NCI-H1105 treated with DMSO at 0.1 percent for 48 hours (cell line): Measurements from ENCODE around the gene ELL2.
"Not testable (repeated sequence)": the region's sequence is repeated elsewhere in the genome, so short reads cannot be mapped to it uniquely, and the experiment has no call there.

Experiments
- DNase-seq: peaks from one replicate; lab custom pipeline; 2025; lab: John Stamatoyannopoulos, UW

Gene ELL2

GRCh38 chr5:95907740-95908706 is 53.6 kb downstream of the ELL2 start:
- no peak for DNase-seq

DNA sequence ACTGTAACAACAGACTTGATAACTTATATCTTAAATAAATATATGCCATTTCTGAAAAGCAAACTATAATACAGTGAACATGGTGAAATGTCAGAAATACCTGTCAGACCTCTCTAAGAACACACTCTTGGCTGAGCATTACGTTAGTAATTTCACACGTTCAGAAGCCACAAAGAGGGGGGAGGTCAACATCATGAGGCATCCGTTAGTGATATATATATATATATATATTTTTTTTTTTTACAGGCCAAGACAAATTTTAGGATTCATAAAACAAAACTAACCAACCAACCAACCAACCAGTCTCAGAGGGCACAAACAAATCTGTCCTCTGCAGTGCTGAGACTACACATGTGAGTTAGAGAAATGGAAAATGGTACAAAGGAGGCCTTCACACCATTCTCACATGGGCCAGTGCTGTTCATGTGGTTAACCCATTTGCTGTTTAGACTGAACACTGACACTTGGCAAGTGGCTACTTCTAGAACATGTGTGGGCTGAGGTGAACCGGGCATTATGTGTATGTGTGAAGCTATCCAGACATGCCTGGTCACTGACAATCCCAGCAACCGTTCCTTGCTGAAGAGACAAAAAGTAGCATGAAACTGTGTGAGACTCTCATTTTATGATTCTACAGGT is 54.5 kb downstream of the ELL2 start:
- DNase-seq = no peak

DNA sequence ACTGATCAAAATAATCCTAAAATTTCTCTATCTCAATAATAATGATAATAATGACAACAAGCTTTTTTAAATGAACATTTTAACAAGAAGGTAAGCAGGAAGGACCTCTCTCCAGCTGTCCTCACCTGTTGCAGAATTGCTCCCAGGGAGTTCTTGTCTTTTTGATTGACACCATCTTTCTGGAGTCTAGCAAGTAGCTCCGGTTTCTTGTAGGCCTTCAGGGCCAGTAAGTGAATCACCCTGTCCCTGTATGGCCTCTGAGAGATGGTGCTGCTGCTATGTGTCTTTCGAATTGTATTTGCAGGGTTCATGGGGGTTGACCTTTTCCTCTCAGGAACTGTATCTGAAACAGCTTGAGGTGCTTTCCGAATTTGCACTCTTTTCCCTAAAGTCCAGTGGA is 55.3 kb downstream of the ELL2 start:
- not testable (repeated sequence) for DNase-seq

- DNase-seq = no peak
Observed at GRCh38 chr5:95904827-95905226, 56.8 kb downstream of the ELL2 start.

DNA sequence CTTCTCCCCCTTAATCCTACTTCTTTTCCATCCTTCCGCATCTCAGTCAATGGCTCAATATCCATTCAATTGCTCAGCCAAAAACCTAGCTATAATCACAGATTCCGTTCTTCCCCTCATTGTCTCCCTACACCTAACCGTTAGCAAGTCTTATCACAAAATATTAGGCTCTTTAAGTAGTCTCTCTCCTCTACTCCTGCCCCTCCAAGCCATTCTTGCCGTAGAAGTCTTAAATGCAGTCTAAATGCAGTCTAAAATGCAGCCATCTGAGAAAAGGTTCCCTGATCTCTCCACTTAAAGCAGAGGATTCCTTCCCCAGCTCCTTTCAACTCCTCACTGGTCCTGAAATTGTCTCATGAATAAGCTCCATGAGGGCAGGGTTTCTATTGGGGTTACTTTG is 57.8 kb downstream of the ELL2 start:
- no peak for DNase-seq

GRCh38 chr5:95901676-95902627 is 59.7 kb downstream of the ELL2 start:
- DNase-seq = no peak

GRCh38 chr5:95900383-95900958 is 61.2 kb downstream of the ELL2 start:
- peak; percentile 53 for DNase-seq

DNA sequence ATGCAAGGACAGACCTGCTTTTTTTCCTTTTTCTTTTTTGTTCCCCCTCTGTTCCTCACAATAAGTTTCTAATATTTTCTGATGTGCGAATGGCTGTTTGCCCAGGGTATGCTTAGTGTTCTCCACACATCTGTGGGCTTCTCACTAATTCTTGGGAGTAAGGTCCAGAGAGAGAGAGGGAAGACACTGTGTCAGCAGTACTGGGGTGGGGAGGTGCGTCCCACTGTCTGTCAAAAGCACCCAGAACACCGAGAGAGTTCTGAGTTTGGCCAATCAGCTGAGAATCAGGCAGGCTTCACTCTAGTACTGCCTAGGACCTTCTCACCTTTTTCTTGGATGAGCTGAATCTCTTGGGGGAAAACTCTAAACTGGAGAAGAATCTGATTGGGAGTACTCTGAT is 61.8 kb downstream of the ELL2 start:
- no peak for DNase-seq

DNA sequence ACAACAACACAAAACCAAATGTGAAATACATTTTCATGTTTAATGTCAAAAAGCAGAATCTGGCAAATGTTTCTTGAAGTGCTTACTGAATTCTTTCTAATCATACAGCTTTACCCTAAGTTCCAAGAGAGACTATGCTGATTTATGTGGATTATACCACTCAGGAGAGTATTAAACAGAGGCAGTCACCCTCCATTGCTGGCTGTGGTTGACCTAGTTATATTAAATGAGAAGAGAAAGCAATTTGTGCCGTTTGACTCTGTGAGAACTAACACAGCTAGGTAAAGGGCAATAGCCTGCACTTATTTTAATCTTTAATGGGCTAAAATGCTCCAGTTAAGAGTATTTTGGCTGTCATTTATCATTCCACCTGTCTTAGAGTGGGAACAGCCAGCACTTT is 62.6 kb downstream of the ELL2 start:
- no peak for DNase-seq

- no peak for DNase-seq
Observed at GRCh38 chr5:95895771-95896170, 65.9 kb downstream of the ELL2 start.

DNA sequence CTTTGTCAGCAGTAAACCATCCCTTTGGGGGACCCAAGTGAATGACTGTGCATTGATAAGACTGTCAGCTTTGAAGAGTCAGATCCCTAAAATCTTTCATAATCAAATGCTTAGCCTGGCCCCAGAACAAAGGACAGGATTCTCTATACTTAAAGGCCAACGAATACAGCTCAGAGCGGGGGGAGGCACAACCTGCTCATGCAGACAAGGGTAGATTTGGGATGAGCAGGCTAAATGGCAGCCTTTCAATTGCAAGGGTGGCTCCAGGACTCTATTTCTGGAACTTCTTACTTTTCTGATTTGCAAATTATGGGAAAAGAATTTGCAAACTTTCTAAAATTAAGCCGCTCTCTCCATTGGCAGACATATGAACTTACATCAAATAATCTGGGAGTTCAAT is 66.4 kb downstream of the ELL2 start:
- DNase-seq = no peak

DNA sequence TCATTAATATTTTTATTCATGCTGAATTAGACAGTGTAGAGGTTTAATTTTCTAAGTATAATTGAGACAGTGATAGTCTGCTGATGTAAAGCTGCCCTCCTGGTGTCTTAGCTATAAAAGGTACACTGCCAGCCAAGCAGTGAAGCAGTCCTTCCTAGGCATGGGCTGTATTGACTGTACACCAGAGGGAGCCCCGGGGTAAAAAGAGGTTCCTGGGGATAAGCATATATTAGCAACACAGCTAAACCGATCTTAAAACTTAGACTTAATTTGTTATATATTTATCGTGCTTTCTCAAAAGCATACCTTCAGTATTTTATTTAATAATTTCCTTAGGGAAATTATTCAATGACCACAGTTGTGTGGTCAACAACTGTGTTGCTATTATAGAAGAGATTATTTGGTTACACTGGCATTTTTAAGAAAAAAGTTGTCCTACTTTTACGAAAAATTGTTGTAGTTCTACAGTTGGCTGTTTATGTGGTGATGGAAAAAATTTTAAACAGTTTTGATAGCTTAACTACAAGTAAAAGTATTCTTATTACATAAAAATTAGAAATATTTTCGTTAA is 68.8 kb downstream of the ELL2 start:
- no peak for DNase-seq

GRCh38 chr5:95891499-95891898 is 70.2 kb downstream of the ELL2 start:
- no peak for DNase-seq

DNA sequence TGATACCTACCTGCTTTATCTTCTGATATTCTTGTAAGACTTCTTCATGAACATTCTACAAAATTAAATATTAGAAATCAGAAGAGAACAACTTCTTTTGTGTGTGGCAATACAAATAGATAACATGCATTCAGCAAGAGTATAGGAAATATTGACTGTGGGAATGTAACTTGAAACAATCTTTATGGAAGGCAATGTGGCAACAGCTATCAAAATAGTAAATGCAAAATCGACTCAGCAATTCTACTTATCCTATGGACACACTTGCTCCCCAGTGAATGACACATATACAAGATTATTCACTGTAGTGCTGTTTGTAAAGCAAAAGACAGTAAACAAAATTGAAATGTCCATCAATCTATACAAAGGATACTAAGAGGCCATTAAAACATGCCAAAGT is 72.6 kb downstream of the ELL2 start:
- DNase-seq = no peak

DNA sequence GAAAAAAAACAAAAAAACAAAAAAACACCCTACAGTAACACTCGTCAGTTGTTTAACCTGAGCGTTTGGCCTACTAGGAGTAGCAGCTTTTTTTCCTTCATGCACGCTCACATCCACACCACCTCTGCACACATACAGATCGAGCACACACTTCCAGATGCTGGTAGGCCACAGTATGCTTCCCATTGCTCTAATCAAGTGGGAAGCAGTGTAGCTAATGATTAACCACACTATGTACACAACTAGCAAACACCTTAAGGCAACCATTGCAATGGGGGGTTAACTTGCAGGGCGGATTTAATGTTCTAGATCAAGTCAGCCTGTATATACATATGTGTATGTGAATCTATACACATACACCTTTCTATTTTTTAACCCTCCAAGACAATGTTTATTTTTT is 73.7 kb downstream of the ELL2 start:
- DNase-seq = no peak

GRCh38 chr5:95886340-95887044 is 75.2 kb downstream of the ELL2 start:
- DNase-seq = no peak

DNA sequence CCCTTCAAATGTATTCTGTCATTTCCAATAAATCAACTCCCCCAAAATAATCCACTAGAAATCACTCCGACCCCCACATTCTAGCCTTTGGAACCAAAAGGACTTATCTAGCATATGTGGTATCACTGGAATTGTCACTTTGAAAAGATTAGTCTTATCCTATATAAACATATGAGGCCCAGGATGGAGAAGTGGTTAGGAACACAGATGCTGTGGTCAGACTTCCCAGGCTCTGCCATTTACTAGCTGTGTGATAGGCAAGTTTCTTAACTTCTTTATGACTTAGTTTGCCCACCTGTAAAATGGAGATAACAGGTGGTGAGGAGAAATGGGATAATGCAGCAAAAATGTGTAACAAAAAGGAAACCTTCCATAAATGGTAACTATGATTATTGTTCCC is 77.1 kb downstream of the ELL2 start:
- no peak for DNase-seq

DNA sequence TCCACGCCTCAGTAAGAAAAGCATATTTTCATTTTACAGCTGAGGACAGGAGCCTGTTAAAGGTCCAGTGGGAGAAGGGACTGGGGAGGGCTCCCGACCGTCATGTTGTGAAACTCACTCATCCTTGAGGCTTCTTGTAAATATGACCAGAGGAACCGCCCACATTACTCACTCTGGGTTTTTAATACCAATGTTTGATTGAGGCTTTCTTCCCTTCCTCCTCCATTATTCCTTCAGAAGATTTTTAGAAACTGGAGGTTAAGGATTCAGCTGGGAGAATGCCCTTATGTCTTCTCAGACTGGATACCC is 77.7 kb downstream of the ELL2 start:
- no peak for DNase-seq

DNA sequence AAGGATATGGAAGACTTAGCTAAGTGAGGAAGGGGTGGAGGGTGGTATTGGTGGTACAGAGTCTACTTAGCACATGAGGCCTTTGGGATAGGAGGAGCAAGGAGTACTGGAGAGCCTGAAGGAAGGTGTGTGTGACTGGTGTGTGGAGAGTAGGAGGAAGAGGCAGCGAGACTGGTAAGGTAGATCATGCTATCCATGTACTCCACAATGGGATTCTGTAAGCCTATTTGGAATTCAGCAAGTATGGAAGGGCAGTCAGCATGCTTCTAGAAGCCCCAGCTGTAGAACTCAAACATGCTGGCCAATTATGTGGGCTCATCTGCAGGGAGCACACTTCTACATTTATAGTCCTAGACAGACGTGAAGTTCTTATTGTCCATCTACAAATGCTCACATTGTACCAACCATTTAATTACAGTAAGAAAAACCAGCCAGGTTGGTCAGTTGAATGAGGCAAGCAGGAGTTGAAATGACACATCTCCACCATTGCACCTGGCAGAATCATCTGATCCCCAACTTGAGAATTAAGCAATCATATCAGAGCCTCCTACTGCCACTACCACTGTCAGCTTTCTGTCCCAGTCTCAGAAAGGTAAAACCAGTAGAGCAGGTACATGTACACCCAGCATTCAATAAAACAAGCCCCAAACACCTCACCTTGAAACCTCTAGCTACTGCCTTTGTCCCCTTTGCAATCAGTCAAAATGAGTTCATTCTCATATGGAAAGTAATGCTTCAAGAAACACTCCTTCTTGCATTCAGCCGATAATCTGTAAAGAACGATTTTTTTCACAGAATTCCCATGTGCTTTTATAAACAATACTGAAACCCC is 78.2 kb downstream of the ELL2 start:
- DNase-seq = no peak

GRCh38 chr5:95881833-95882232 is 79.8 kb downstream of the ELL2 start:
- DNase-seq = no peak
